GM18499 (cell line): ENCODE results near the gene JMJD7.

Experiments used
- ATAC-seq: cut with Tn5 transposase; IDR thresholded peaks from one replicate; pipeline ENCODE4 v1.9.1; 2021; ENCODE audit warnings: moderate number of reproducible peaks; ENCODE audit not compliant: insufficient read depth, unreplicated experiment

The JMJD7 gene

GRCh38 chr15:41827880-41828806 lies at the start of gene JMJD7:
TSS of gene JMJD7 (plus strand) at chr15:41828092. CDS start at chr15:41828125, 33 bp downstream.
- no peak for ATAC-seq

GRCh38 chr15:41778521-41778920 lies 49.4 kb upstream of the JMJD7 start:
- no peak for ATAC-seq

GRCh38 chr15:41779662-41780157 lies 48.2 kb upstream of the JMJD7 start:
- ATAC-seq: no peak

- ATAC-seq: no peak
Observed at GRCh38 chr15:41780266-41780665, 47.6 kb upstream of the JMJD7 start.

GRCh38 chr15:41780727-41781126 lies 47.2 kb upstream of the JMJD7 start:
- ATAC-seq: no peak

GRCh38 chr15:41782371-41783282 lies 45.3 kb upstream of the JMJD7 start:
- no peak for ATAC-seq

GRCh38 chr15:41783296-41783695 lies 44.6 kb upstream of the JMJD7 start:
- no peak for ATAC-seq

- ATAC-seq: no peak
Observed at GRCh38 chr15:41788262-41788661, 39.6 kb upstream of the JMJD7 start.

GRCh38 chr15:41789236-41789635 lies 38.7 kb upstream of the JMJD7 start:
- ATAC-seq: no peak

GRCh38 chr15:41789662-41790061 lies 38.2 kb upstream of the JMJD7 start:
- no peak for ATAC-seq

- no peak for ATAC-seq
Observed at GRCh38 chr15:41790169-41790568, 37.7 kb upstream of the JMJD7 start.

- ATAC-seq: no peak
Observed at GRCh38 chr15:41790756-41791546, 36.9 kb upstream of the JMJD7 start.

- no peak for ATAC-seq
Observed at GRCh38 chr15:41791547-41791937, 36.4 kb upstream of the JMJD7 start.

- no peak for ATAC-seq
Observed at GRCh38 chr15:41792000-41792637, 35.8 kb upstream of the JMJD7 start.

- no peak for ATAC-seq
Observed at GRCh38 chr15:41794081-41794480, 33.8 kb upstream of the JMJD7 start.

- no peak for ATAC-seq
Observed at GRCh38 chr15:41795996-41796856, 31.7 kb upstream of the JMJD7 start.

- ATAC-seq: no peak
Observed at GRCh38 chr15:41797201-41797944, 30.5 kb upstream of the JMJD7 start.
